Fibroblast of skin of scalp (primary cell): ENCODE measurements around the gene KCTD11.
A peak's percentile ranks its signal among the peaks of the same experiment; 100 is the strongest.

Experiments used
- DNase-seq: peaks from one replicate; pipeline ENCODE4 v3.0.0-alpha.2; 2013

KCTD11 gene

DNA sequence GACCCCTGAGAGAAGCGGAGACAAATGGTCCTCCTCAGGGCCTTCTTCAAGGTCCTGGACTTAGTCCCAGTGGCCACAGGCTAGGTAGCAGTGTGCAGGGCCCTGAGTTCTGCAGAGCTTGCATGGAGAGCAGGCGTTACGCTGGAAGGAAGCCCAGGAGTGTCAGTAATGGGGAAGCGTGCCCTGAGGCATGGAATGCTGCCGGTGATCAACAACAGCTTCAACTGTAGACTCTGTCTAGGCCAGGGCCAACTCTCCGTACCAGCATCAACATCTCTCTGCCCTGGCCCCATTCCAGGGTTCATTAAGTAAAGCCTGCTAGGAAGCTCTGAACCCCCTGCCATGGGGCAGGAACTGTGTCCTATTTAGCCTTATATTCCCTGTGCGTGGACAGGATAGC, 28.4 kb downstream of the KCTD11 start:
- DNase-seq: peak; percentile 36

DNA sequence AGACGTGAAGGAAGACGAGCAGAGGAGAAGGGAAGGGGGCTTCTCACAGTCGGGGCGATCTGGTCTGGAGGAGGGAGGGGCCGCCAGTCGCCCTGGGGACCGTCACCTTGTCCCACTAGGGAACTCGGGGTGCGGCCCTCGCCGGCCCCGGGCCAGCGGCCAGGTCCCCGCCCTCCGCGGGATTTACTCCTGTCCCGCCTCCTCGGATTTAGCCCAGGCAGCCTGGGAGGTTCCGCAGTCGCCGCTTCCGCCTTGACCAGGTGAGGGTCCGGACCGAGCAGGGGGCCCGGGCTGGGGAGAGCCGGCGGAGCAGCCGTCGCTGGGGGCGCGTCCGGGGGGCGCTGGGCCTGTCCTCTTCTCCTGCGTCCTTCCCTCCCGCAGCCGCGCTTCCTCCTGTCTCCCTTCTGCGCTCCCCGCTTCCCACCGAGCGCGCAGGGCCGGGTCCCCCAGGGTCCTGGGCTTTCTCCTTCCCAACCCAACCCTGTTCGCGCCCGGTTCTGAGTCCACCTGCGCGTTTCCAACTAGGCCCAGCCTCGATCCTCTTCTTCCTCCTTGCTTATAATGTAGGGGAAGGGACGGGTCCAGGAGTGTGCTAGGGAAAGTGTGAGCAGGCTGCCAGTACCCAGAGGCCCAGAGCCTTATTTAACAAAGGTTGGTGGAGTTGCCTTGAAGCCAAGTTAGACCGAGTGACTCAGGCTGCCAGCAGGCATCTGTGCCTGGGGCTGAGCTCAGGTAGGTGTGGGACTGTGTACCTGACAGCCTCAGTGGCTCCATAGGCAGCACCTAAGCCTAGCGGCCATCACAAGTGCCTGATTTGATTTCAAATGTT, 29.1 kb downstream of the KCTD11 start, which contains the start of gene TNK1:
Gene TNK1, plus strand, starts transcription at position 235 of the 829 bp plus-strand sequence. CDS start 1,838 bp downstream, outside the sequence.
- DNase-seq: no peak

- no peak for DNase-seq
These were observed 30.9 kb downstream of the KCTD11 start for GRCh38 chr17:7382901-7383300.

GRCh38 chr17:7383371-7383741, 31.4 kb downstream of the KCTD11 start:
- no peak for DNase-seq

DNA sequence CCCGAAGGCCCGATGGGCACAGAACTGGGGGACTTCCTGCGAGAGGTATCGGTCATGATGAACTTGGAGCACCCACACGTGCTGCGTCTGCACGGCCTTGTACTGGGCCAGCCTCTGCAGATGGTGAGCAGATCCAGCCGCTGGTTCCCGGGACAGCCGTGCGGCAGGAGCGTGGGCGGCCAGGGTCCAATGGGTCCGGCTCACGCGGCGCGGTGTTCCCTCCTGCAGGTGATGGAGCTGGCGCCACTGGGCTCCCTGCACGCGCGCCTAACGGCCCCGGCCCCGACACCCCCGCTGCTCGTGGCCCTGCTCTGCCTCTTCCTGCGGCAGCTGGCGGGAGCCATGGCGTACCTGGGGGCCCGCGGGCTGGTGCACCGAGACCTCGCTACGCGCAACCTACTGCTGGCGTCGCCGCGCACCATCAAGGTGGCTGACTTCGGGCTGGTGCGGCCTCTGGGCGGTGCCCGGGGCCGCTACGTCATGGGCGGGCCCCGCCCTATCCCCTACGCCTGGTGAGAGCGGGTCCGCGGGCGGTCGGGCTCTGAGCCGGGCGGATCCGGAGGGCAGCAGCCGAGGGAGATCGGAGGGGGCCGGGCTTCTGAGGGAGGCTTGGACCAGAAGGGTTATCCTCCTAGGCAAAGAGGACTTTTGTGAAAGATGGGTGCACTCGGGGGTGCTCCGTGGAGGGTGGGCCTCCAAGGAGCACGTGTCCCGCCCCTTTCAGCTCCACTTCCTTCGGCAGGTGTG, 32.0 kb downstream of the KCTD11 start:
- peak; percentile 30 for DNase-seq

- no peak for DNase-seq
These were observed 32.6 kb downstream of the KCTD11 start for GRCh38 chr17:7384489-7385081.

DNA sequence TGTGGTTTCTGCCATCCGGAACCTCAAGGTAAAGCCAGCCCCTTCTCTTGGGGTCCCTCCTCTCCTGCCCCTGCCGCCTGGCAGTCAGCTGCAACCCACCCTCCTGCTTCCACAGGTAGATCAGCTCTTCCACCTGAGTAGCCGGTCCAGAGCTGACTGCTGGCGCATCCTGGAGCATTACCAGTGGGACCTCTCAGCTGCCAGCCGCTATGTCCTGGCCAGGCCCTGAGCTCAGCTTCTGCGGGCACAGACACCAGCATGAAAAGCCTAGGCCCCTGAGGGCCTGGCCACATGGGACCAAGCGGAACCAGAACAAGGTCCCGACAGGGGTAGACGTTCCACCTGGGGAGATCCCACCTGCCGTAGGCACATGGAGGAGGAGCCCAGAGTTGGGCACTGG, 36.9 kb downstream of the KCTD11 start:
- DNase-seq: no peak

- no peak for DNase-seq
These were observed 38.3 kb downstream of the KCTD11 start for GRCh38 chr17:7389924-7390910.

- DNase-seq: no peak
These were observed 39.3 kb downstream of the KCTD11 start for GRCh38 chr17:7391307-7391706.

DNA sequence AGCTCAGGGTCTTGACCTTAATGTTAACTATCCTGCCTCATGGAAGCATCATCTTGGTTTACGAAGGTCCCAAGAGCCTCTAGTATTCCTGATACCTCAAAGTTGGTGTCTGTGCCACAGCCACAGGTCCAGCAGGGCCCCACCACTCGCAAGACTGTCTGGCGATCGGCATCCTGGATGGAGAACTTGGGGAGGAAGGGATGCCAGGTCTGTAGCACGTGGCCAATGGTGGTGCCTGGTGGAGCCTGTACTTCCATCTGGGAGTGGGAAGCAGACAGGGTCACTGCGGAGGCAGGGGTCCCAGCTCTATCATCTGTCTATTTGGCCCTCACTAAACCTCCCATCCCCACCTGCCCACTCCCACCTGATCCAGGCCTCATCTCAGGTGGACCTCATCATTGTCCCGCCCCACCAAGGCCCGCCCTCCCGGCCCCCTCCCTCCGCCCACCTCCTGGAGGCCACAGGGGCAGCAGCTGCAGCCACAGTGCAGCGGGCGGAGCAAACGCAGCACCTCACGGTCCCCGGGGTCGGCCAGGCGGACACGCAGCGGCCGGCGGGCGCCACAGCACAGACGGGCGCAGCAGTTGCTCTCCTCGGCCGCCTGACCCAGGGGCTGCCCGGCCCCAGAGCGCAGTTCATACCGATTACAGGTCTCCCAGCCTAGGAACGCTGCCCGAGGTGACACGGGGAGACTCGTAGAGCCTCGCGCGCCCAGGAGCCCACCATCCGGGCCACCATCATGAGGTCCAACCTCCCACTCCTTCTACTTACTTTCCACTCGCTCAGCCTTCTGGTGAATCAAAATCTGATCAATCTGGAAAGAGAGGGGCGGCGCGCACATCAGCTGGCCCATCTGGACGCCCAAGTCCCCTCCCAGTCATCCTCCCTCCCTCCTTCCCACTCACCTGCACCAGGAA, 41.0 kb downstream of the KCTD11 start:
- no peak for DNase-seq

DNA sequence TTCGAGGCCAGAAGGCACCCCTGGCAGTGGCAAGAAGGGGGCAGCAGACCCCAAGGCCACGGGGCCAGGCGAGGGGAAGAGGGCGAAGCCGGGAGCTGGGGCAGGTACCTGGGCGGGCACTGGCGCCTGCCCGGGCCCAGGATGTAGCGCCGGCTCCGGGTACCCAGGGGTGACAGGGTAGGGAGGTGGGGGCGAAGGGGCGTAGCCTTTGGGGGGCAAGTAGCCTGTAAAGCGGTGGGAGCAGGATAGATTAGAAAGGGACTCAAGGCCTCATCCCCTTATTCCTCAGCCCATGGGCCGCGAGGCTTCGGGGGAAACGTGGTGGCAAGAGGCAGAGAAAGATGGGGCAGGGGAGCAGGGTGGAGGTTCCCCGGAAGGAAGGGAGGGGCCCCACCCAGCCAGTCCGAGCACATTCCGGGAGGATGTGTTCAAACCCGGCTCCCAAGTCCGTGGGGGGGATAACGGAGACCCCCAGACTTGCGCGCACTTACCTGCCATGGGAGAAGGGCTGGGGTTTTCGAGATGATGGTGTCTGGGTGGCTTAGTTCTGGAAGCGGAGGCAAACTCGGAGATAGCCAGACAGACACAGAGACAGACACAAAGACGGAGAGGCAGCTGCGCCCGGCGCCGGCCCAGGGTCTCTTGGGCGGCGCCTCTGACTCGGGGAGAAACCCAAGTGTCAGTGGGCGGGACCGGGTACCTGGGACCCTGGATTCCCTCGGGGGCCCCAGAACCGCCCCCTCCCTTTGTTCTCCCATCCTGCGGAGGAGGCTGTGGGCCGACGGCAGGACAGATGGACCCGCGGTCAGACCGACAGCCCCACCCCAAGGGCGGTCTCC, 41.9 kb downstream of the KCTD11 start:
- DNase-seq: no peak

DNA sequence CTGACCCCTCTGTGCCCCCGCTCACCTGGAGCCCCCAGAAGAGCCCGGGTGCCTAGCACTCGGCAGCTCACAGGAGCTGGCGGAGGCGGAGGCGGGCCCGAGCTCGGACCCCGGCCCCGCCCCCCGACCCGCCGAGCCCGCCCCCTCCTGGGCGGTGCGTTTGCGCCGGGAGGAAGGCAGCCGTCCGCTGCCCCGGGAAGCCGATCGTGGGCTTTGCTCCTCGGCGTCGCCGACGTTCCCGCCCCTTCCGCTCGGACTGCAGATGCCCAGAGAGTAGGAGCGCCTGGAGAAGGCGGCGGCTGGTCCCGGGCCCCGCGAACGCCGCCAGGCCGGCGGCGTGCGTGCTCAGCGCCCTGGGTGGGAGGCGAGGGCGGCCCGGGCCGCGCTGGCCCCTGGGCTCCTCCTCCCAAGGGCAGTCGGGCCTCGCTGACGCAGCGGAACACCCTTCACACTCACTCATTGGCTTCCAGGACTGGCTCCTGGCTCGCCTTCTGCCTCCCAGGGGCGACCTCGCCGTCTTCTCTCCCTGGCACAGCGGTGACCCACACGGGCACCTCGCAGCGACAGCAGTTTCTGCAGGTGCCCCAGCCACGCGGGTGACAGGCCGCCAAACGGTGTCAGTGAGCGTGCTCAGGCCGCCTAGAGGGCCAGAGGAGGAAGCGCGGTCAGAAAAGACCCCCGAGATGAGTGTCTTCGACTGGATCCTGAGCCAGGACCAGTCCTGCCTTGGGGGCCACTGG, 42.7 kb downstream of the KCTD11 start, which contains the start of gene PLSCR3:
Gene PLSCR3, minus strand, starts transcription at position 74 of the 740 bp plus-strand sequence. CDS start 415 bp downstream, outside the sequence.
- DNase-seq: peak; percentile 88

DNA sequence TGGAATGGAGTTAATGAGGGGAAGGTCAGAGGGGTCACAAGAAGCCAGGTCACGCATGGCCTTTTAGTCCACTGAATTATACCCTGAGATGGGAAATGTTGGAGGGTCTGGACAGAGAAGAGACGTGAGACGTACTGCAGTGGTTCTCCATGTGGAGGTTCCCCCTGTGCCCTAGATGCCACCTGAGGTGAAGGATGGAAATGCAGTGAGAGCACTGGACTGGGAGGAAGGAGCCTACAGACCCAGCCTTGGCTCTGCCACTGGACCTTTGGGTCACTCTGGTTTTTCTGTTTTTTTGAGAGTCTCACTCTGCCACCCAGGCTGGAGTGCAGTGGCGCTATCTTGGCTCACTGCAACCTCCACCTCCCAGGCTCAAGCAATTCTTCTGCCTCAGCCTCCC, 44.2 kb downstream of the KCTD11 start:
- no peak for DNase-seq

DNA sequence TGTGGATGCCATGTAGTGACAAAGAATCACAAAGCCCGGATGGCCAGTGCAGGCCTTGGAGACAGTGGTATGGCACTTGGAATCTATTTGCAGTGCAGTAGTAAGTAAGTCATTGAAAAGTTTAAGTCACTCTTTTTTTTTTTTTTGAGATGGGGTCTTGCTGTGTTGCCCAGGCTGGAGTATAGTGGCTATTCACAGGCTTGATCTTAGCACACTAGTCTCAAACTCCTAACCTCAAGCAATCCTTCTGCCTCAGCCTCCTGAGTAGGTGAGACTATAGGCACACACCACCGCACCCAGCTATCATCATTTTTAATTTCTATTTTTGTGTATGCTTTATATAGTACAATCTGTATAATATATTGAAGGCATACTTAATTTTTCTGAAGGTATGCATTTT, 46.6 kb downstream of the KCTD11 start:
- DNase-seq: no peak

GRCh38 chr17:7403043-7403726, 51.2 kb downstream of the KCTD11 start:
- no peak for DNase-seq

GRCh38 chr17:7403727-7403976, 51.7 kb downstream of the KCTD11 start:
- DNase-seq: no peak

DNA sequence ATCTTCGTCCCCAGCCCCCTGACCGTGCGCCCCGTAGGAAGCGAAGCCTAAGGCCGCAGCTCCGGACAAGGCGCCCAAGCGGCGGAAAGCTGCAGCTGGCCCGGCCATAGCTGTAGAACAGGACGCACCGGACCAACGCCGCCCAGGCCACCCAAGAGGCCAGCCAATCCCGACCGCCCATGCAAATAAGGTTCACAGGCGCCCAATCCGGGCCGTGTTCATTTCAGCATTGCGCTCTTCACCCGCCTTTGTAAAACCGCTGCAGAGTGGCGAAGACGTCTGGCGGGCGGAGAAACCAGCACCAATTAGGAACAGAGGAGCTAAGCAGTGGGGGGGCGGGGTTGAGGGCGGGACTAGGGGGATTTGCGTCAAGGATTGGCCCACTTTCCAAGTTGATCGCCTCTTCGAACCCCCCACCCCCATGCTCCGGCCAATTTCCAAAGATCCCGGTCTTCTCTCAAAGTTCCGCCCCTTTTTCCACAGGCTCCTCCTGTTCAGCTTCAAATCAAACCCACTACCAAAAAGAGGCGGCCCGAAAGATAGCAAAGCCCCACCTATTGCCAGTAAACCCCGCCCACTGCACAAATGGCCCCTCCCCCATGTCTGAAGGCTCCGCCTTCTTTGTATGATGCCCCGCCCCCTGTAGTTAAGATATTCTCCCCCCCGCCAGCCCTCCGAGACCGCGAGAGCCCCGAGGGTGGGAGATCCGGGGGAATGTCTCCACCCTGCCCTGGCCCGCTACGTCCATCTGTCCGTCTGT, 52.2 kb downstream of the KCTD11 start, which contains the start of gene TMEM256:
Gene TMEM256, minus strand, starts transcription at position 121 of the 760 bp plus-strand sequence. Its CDS starts 13 bp downstream, at position 108.
- peak; percentile 100 for DNase-seq
